Suprapubic skin (tissue), 4 donors: ENCODE measurements around the gene RCOR3. TPM values are rescaled to one million over a fixed set of nuclear protein-coding genes. Genes with fewer than 3 reads are reported as not detected.
"Not testable (repeated sequence)": the region's sequence is repeated elsewhere in the genome, so short reads cannot be mapped to it uniquely, and the experiment has no call there.

Source experiments
- DNase-seq, 2 donors: peaks; one replicate each; pipeline ENCODE4 v3.0.0-alpha.2; 2019; ENCODE audit warnings: low spot score in 2 of 2
- H3K27ac ChIP-seq: fragments of 200-600 bp; sonication (generic); one replicate; pipeline ENCODE4 v1.5.1; 2019
- H3K27me3 ChIP-seq: fragments of 200-600 bp; sonication (generic); one replicate; pipeline ENCODE4 v1.5.1; 2019
- H3K36me3 ChIP-seq: fragments of 200-600 bp; sonication (generic); one replicate; pipeline ENCODE4 v1.5.1; 2019
- H3K4me1 ChIP-seq: fragments of 200-600 bp; sonication (generic); one replicate; pipeline ENCODE4 v1.5.1; 2019
- H3K4me3 ChIP-seq: fragments of 200-600 bp; sonication (generic); one replicate; pipeline ENCODE4 v1.5.1; 2019; ENCODE audit warnings: mild to moderate bottlenecking
- H3K9me3 ChIP-seq: fragments of 200-600 bp; sonication (generic); one replicate; pipeline ENCODE4 v1.5.1; 2019
- EP300 ChIP-seq: sonication (generic); formaldehyde crosslinking; IDR thresholded peaks from one replicate; pipeline ENCODE4 v1.6.1; 2017; ENCODE audit warnings: antibody characterized with exemption
- POLR2A ChIP-seq, 2 donors: fragments of 450-650 bp; IDR thresholded peaks; one replicate each; pipeline ENCODE4 v1.6.1; 2017; ENCODE audit warnings: antibody characterized with exemption in 2 of 2, mild to moderate bottlenecking in 2 of 2, moderate library complexity in 2 of 2
- POLR2AphosphoS5 ChIP-seq, 3 donors: sonication (generic); formaldehyde crosslinking; IDR thresholded peaks; one replicate each; pipeline ENCODE4 v1.6.1; 2017; ENCODE audit warnings: antibody characterized with exemption in 3 of 3
- WGBS: methylation state at CpG from one replicate; pipeline ENCODE4 v1.1.5; 2018; 5-methylcytosine and 5-hydroxymethylcytosine counted together
- total RNA-seq, 4 donors: library from RNA; depleted of rRNA; stranded (reverse); fragments of >200 nt; gene quantifications; one replicate each; pipeline ENCODE4 v1.1.0, GENCODE V29; 2016
- TF ChIP-seq, protein P1 (sequence below), 2 donors: fragments of 200-600 bp in 1 of 2; fragments of 450-650 bp in 1 of 2; sonication (generic) in 1 of 2; IDR thresholded peaks; one replicate each; pipeline ENCODE4 v1.5.1; 2016 to 2019; ENCODE audit warnings: antibody characterized with exemption in 2 of 2, mild to moderate bottlenecking in 1 of 2, moderate library complexity in 1 of 2

RCOR3 gene
- total RNA-seq, 4 donors from 2014 or later, result 24.9 to 151 (median 42.9) TPM

GRCh38 chr1:211237579-211237978 is 21.6 kb upstream of the RCOR3 start:
- Histone ChIP-seq H3K27me3 (no peaks in the 10 kb centered on the region), H3K27ac (no peak overlapping the region)
- no peak for DNase-seq

DNA sequence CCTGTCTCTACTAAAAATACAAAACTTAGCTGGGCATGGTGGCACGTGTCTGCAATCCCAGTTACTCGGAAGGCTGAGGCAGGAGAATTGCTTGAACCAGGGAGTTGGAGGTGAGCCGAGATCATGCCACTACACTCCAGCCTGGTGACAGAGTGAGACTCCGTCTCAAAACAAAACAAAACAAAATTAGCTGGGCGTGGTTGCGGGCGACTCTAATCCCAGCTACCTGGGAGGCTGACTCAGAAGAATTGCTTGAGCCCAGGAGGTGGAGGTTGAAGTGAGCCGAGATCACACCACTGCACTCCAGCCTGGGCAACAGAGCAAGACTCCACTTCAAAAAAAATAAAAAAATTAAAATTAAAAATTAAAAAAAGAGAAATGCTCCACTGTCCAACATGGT is 18.6 kb upstream of the RCOR3 start:
- 92% methylated on average over 8 of the region's 8 CpGs for WGBS

More at GRCh38 chr1:211237579-211237978, 21.6 kb upstream of the RCOR3 start:
- no peaks in the 10 kb centered on the region for H3K4me1 ChIP-seq
- no peak overlapping the region for H3K4me3 ChIP-seq
- TF ChIP-seq, protein P1, sequence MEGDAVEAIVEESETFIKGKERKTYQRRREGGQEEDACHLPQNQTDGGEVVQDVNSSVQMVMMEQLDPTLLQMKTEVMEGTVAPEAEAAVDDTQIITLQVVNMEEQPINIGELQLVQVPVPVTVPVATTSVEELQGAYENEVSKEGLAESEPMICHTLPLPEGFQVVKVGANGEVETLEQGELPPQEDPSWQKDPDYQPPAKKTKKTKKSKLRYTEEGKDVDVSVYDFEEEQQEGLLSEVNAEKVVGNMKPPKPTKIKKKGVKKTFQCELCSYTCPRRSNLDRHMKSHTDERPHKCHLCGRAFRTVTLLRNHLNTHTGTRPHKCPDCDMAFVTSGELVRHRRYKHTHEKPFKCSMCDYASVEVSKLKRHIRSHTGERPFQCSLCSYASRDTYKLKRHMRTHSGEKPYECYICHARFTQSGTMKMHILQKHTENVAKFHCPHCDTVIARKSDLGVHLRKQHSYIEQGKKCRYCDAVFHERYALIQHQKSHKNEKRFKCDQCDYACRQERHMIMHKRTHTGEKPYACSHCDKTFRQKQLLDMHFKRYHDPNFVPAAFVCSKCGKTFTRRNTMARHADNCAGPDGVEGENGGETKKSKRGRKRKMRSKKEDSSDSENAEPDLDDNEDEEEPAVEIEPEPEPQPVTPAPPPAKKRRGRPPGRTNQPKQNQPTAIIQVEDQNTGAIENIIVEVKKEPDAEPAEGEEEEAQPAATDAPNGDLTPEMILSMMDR (IDR thresholded peaks at IDR 0.05), result no peak
- TF ChIP-seq EP300 (no peak), POLR2A (IDR thresholded peaks at IDR 0.05) (no peak), POLR2AphosphoS5 (IDR thresholded peaks at IDR 0.05) (no peak)
- no peaks in the 10 kb centered on the region for H3K9me3 ChIP-seq
- WGBS, result 99% methylated on average over 9 of the region's 9 CpGs
- no peaks in the 10 kb centered on the region for H3K36me3 ChIP-seq

DNA sequence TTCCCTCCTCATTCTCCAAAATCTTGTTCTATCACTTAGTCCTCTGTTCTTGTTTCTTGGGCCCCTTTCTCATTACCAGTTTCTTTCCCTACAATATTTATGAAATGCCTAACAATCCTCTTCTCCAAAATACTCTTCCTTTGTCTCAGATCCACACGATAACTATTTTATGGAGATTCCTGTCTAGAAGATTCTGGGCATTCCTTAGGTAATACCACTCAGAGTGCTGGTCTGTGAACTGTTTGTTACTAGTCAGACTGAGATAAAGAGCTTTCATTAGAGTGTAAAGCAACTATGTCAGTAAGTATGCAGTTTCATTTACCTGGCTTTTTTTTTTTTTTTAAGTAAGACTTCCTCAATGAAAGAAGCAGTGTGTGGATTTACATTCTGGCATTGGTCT is 18.1 kb upstream of the RCOR3 start:
- no peaks in the 10 kb centered on the region for H3K27me3 ChIP-seq
- WGBS, result 89% methylated on average over 1 of the region's 1 CpG
- no peak overlapping the region for H3K27ac ChIP-seq
- no peak for TF ChIP-seq EP300
- TF ChIP-seq POLR2AphosphoS5 (IDR thresholded peaks at IDR 0.05), result no peak
- no peak for TF ChIP-seq POLR2A (IDR thresholded peaks at IDR 0.05)
- TF ChIP-seq, protein P1 (IDR thresholded peaks at IDR 0.05), result no peak
- no peaks in the 10 kb centered on the region for H3K9me3 ChIP-seq
- no peaks in the 10 kb centered on the region for H3K36me3 ChIP-seq
- H3K4me1 ChIP-seq, result no peaks in the 10 kb centered on the region
- H3K4me3 ChIP-seq, result no peak overlapping the region
- DNase-seq, result no peak

More for the DNA sequence above, 18.6 kb upstream of the RCOR3 start:
- not testable (repeated sequence) for H3K36me3 ChIP-seq, H3K27ac ChIP-seq, DNase-seq, H3K9me3 ChIP-seq, H3K4me3 ChIP-seq, H3K4me1 ChIP-seq, H3K27me3 ChIP-seq

DNA sequence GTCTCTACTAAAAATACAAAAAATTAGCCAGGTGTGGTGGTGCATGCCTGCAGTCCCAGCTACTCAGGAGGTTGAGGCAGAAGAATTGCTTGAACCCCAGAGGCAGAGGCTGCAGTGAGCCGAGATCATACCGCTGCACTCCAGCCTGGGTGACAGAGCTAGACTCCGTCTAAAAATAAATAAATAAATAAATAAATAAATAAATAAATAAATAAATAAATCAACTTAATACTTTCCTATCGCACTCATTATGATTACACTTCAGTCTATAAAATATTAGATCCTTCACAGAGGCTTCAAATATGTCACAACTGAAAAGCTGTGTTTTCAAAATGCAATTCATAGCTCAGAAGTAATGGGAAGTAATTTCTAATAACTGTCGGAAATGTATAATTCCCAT is 15.5 kb upstream of the RCOR3 start:
- H3K4me3 ChIP-seq, H3K27ac ChIP-seq, DNase-seq, H3K27me3 ChIP-seq, H3K9me3 ChIP-seq, H3K4me1 ChIP-seq, H3K36me3 ChIP-seq: not testable (repeated sequence)
- 95% methylated on average over 5 of the region's 5 CpGs for WGBS

DNA sequence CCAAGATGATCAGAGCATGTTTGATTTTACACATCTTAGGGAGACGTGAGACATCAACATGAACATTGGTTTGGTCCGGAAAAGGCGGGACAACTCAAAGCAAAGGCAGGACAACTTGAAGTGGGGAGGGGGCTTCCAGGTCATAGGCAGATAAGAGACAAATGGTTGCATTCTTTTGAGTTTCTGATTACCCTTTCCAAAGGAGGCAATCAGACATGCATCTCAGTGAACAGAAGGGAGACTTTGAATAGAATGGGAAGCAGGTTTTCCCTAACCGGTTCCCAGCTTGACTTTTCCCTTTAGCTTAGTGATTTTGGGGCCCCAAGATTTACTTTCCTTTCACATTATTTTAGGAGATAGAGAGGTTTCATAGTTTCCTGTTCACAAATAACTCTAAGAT is 12.6 kb upstream of the RCOR3 start:
- H3K27ac ChIP-seq, H3K9me3 ChIP-seq, H3K36me3 ChIP-seq, H3K27me3 ChIP-seq, H3K4me3 ChIP-seq, H3K4me1 ChIP-seq, DNase-seq: not testable (repeated sequence)
- WGBS, result 83% methylated on average over 4 of the region's 4 CpGs

DNA sequence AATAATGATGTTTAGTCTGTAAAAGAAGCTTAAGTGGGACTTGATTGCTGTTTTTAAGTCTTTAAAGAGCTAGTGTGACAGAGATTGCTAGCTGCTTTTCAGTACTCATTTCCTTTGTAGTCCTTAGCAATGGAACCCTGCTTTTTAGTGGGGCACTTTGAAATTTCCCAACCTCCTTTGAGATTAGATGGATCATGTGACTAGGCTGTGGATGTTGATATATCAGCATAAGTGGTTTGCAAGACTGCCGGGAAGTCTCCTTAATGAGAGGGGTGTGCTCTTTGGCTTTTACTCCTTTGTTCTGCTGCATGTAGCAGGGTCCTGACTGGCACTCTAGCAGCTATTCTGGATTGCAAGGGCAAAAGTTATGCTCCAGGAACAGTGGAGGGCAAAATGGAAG is 11.2 kb upstream of the RCOR3 start:
- WGBS, result 0% methylated on average over 1 of the region's 1 CpG
- no peak overlapping the region for H3K4me3 ChIP-seq
- no peaks in the 10 kb centered on the region for H3K27me3 ChIP-seq
- H3K4me1 ChIP-seq, result no peaks in the 10 kb centered on the region
- TF ChIP-seq, protein P1 (IDR thresholded peaks at IDR 0.05), result no peak
- TF ChIP-seq POLR2A (IDR thresholded peaks at IDR 0.05) (no peak), POLR2AphosphoS5 (IDR thresholded peaks at IDR 0.05) (no peak), EP300 (no peak)
- H3K9me3 ChIP-seq, result no peaks in the 10 kb centered on the region
- no peak overlapping the region for H3K27ac ChIP-seq
- no peak for DNase-seq
- no peaks in the 10 kb centered on the region for H3K36me3 ChIP-seq

DNA sequence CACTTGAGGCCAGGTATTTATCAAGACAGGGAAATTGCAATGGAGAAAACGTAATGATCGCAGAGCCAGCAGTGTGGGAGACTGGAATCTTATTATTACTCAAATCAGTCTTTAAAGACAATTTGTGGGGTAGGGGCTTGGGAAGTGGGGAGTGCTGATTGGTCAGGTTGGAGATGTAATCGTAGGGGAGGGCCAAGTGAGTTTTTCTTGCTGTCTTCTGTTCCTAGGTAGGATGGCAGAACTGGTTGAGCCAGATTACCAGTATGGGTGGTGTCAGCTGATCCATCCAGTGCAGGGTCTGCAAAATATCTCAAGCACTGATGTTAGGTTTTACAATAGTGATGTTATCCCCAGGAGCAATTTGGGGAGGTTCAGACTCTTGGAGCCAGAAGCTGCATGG is 9.6 kb upstream of the RCOR3 start:
- H3K4me1 ChIP-seq, H3K27me3 ChIP-seq, H3K36me3 ChIP-seq, H3K9me3 ChIP-seq, DNase-seq, H3K27ac ChIP-seq, H3K4me3 ChIP-seq: not testable (repeated sequence)
- WGBS, result 87% methylated on average over 3 of the region's 3 CpGs
